ENCODE results near the gene SPOCD1. TPM values are rescaled to one million over a fixed set of nuclear protein-coding genes. Genes with fewer than 3 reads are reported as not detected.

SPOCD1 gene
- total and polyA plus RNA-seq, 12 donors, result 0.09 to 2.4 (median 0.61) TPM

- Histone ChIP-seq H3K4me1 (replicated peaks in 1 of 2) (no peaks in the 10 kb centered on the region), H3K4me3 (no peak overlapping the region), H3K27ac (no peak overlapping the region), H3K36me3 (replicated peaks in 1 of 2) (no peaks in the 10 kb centered on the region), H3K9me3 (replicated peaks in 1 of 3) (no peaks in the 10 kb centered on the region), H3K27me3 (peaks cover 6% of the 10 kb centered on the region)
- TF ChIP-seq, protein P1, sequence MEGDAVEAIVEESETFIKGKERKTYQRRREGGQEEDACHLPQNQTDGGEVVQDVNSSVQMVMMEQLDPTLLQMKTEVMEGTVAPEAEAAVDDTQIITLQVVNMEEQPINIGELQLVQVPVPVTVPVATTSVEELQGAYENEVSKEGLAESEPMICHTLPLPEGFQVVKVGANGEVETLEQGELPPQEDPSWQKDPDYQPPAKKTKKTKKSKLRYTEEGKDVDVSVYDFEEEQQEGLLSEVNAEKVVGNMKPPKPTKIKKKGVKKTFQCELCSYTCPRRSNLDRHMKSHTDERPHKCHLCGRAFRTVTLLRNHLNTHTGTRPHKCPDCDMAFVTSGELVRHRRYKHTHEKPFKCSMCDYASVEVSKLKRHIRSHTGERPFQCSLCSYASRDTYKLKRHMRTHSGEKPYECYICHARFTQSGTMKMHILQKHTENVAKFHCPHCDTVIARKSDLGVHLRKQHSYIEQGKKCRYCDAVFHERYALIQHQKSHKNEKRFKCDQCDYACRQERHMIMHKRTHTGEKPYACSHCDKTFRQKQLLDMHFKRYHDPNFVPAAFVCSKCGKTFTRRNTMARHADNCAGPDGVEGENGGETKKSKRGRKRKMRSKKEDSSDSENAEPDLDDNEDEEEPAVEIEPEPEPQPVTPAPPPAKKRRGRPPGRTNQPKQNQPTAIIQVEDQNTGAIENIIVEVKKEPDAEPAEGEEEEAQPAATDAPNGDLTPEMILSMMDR (IDR thresholded peaks at IDR 0.05), result no peak
- no peak for TF ChIP-seq POLR2A (IDR thresholded peaks at IDR 0.05)
- 84 to 93% (median 88%) methylated on average over 9 to 10 of the region's 10 CpGs for WGBS, 4 donors
- DNase-seq, result no peak
- intact Hi-C loops (cut with DNase I), result no loop called here
Measured at GRCh38 chr1:31830065-31830464, 14.2 kb upstream of the SPOCD1 start.

GRCh38 chr1:31828926-31829690 lies 13.3 kb upstream of the SPOCD1 start:
- H3K27me3 ChIP-seq, result peaks cover 6% of the 10 kb centered on the region

GRCh38 chr1:31828341-31828740 lies 12.5 kb upstream of the SPOCD1 start:
- TF ChIP-seq POLR2A (IDR thresholded peaks at IDR 0.05), result no peak
- TF ChIP-seq, protein P1 (IDR thresholded peaks at IDR 0.05), result no peak
- intact Hi-C loops (cut with DNase I), result no loop called here
- 65 to 75% (median 69%) methylated on average over 8 of the region's 8 CpGs for WGBS, 4 donors
- Histone ChIP-seq H3K36me3 (replicated peaks in 1 of 2) (no peaks in the 10 kb centered on the region), H3K27ac (no peak overlapping the region), H3K27me3 (peaks cover 6% of the 10 kb centered on the region), H3K4me1 (replicated peaks in 1 of 2) (no peaks in the 10 kb centered on the region), H3K9me3 (replicated peaks in 1 of 3) (no peaks in the 10 kb centered on the region), H3K4me3 (no peak overlapping the region)
- DNase-seq, result peak in 1 of 7 donors; percentile 9

More at GRCh38 chr1:31828926-31829690, 13.3 kb upstream of the SPOCD1 start:
- DNase-seq, result peak in 1 of 7 donors; percentile 8
- Histone ChIP-seq H3K27ac (no peak overlapping the region), H3K4me1 (replicated peaks in 1 of 2) (no peaks in the 10 kb centered on the region), H3K4me3 (no peak overlapping the region), H3K36me3 (replicated peaks in 1 of 2) (no peaks in the 10 kb centered on the region), H3K9me3 (replicated peaks in 1 of 3) (no peaks in the 10 kb centered on the region)
- intact Hi-C loops (cut with DNase I), result no loop called here
- TF ChIP-seq, protein P1 (IDR thresholded peaks at IDR 0.05), result no peak
- TF ChIP-seq POLR2A (IDR thresholded peaks at IDR 0.05), result no peak
- 79 to 83% (median 83%) methylated on average over 13 to 15 of the region's 15 CpGs for WGBS, 4 donors

- H3K4me1 ChIP-seq (replicated peaks in 1 of 2), result no peaks in the 10 kb centered on the region
- H3K27ac ChIP-seq, result no peak overlapping the region
- no peak overlapping the region for H3K4me3 ChIP-seq
- H3K27me3 ChIP-seq, result no peaks in the 10 kb centered on the region
- TF ChIP-seq, protein P1 (IDR thresholded peaks at IDR 0.05), result no peak
- no peak for TF ChIP-seq POLR2A (IDR thresholded peaks at IDR 0.05)
- no peaks in the 10 kb centered on the region for H3K36me3 ChIP-seq (replicated peaks in 1 of 2)
- H3K9me3 ChIP-seq (replicated peaks in 1 of 3), result no peaks in the 10 kb centered on the region
- intact Hi-C loops (cut with DNase I), result no loop called here
- 93 to 95% (median 93%) methylated on average over 3 to 4 of the region's 4 CpGs; no CpG with 5 or more reads in 1 of the 4 donors for WGBS, 4 donors
- DNase-seq, result peak in 1 of 7 donors; percentile 2
Measured at GRCh38 chr1:31823780-31824179, 8.0 kb upstream of the SPOCD1 start.

Measured in adrenal gland (tissue), 12 donors.